HCT116 (cell line): ENCODE data around the gene ITPR1. TPM values are rescaled to one million over a fixed set of nuclear protein-coding genes. Genes with fewer than 3 reads are reported as not detected.

Experiments used
- ATAC-seq: fragments of 200-7000 bp; cut with Tn5 transposase; 2 replicates; pipeline ENCODE4 v1.9.1; 2020; ENCODE audit warnings: mild to moderate bottlenecking, moderate library complexity
- BruUV-seq: library from RNA; stranded (reverse); fragments of 400-500 nt; replicated peaks from 2 replicates; lab custom pipeline; 2021; lab: Mats Ljungman, UMichigan
- CTCF ChIA-PET: fragments of 300-600 bp; sonication (Branson Sonifier 250); formaldehyde crosslinking; loops from one replicate; lab custom pipeline; 2021; ENCODE audit warnings: antibody characterized with exemption; lab: Charles Lee
- POLR2A ChIA-PET: fragments of 300-600, 350-600 bp; sonication (Branson Sonifier 250); formaldehyde crosslinking; loops from one replicate; lab custom pipeline; 2021; ENCODE audit warnings: antibody characterized with exemption; lab: Charles Lee
- RAD21 ChIA-PET, 2 experiments: fragments of 300-600 bp; sonication (Branson Sonifier 250); formaldehyde crosslinking; loops; one replicate each; lab custom pipeline; 2023; ENCODE audit warnings: low total read pairs in 2 of 2; ENCODE audit not compliant: uncharacterized antibody in 2 of 2, unreplicated experiment in 2 of 2, low non-redundant PET in 1 of 2; lab: Charles Lee
- DNase-seq: peaks from one replicate; pipeline ENCODE4 v3.0.0-alpha.2; 2010; ENCODE audit warnings: low read depth, low spot score
- H2AFZ ChIP-seq: fragments of 200-600 bp; shearing (Covaris generic), sonication (generic); 2 replicates; pipeline ENCODE4 v1.6.1; 2017; ENCODE audit warnings: low read depth, mixed run types, mixed read lengths, antibody characterized with exemption, low read length; ENCODE audit not compliant: poor library complexity, severe bottlenecking
- H3K27ac ChIP-seq: 2 replicates; pipeline ENCODE4 v1.5.1; 2012; ENCODE audit warnings: low read depth, low read length
- H3K27me3 ChIP-seq: fragments of 200-600 bp; sonication (generic); 2 replicates; pipeline ENCODE4 v1.6.1; 2016; ENCODE audit warnings: mixed run types, low read length, mixed read lengths; ENCODE audit not compliant: insufficient read depth
- H3K36me3 ChIP-seq, 2 experiments: fragments of 200-500 bp in 1 of 2; fragments of 200-600 bp in 1 of 2; sonication (Bioruptor generic) in 1 of 2; sonication (generic) in 1 of 2; 2 replicates each; pipeline versions ENCODE4 v1.5.1 to v1.6.1; 2014 to 2016; ENCODE audit warnings: low read length in 2 of 2, inconsistent platforms in 1 of 2, mixed read lengths in 1 of 2, mixed run types in 1 of 2; ENCODE audit not compliant: insufficient read depth in 2 of 2, control insufficient read depth in 1 of 2
- H3K4me1 ChIP-seq, 2 experiments: fragments of 200-600 bp in 1 of 2; sonication (generic) in 1 of 2; 2 replicates each; pipeline versions ENCODE4 v1.5.1 to v1.6.1; 2012 to 2017; ENCODE audit warnings: low read length in 2 of 2, inconsistent platforms in 1 of 2, mild to moderate bottlenecking in 1 of 2, mixed read lengths in 1 of 2, mixed run types in 1 of 2, moderate library complexity in 1 of 2; ENCODE audit not compliant: insufficient read depth in 2 of 2, control insufficient read depth in 1 of 2
- H3K4me2 ChIP-seq: fragments of 200-600 bp; sonication (generic); 2 replicates; pipeline ENCODE4 v1.6.1; 2017; ENCODE audit warnings: mixed run types, low read length, mixed read lengths
- H3K4me3 ChIP-seq, 2 experiments: fragments of 200-600 bp in 1 of 2; sonication (generic) in 1 of 2; replicated peaks in 1 of 2; 2 replicates each; pipeline ENCODE4 v1.5.1; 2011 to 2016; ENCODE audit warnings: low read length in 2 of 2, control low read depth in 1 of 2, low read depth in 1 of 2, mild to moderate bottlenecking in 1 of 2, mixed read lengths in 1 of 2, mixed run types in 1 of 2
- H3K79me2 ChIP-seq: fragments of 200-600 bp; sonication (generic); 2 replicates; pipeline ENCODE4 v1.6.1; 2017; ENCODE audit warnings: mild to moderate bottlenecking, mixed run types, low read length, moderate library complexity, mixed read lengths; ENCODE audit not compliant: insufficient read depth
- H3K9ac ChIP-seq: fragments of 200-600 bp; sonication (generic); 2 replicates; pipeline ENCODE4 v1.6.1; 2016; ENCODE audit warnings: low read length, mixed read lengths
- H3K9me2 ChIP-seq: fragments of 200-600 bp; sonication (generic), shearing (Covaris generic); 2 replicates; pipeline ENCODE4 v1.6.1; 2017; ENCODE audit warnings: mixed run types, mild to moderate bottlenecking, moderate library complexity; ENCODE audit not compliant: insufficient read depth
- H3K9me3 ChIP-seq, 2 experiments: fragments of 200-500 bp in 1 of 2; fragments of 200-600 bp in 1 of 2; sonication (Bioruptor generic) in 1 of 2; sonication (generic) in 1 of 2; 2 replicates each; pipeline ENCODE4 v1.6.1; 2014 to 2017; ENCODE audit warnings: low read length in 2 of 2, mixed read lengths in 2 of 2, inconsistent platforms in 1 of 2, low read depth in 1 of 2, mild to moderate bottlenecking in 1 of 2, mixed run types in 1 of 2, moderate library complexity in 1 of 2; ENCODE audit not compliant: control insufficient read depth in 1 of 2, insufficient read depth in 1 of 2
- H4K20me1 ChIP-seq: fragments of 200-600 bp; sonication (generic), shearing (Covaris generic); 2 replicates; pipeline ENCODE4 v1.6.1; 2017; ENCODE audit warnings: mixed run types, mild to moderate bottlenecking, moderate library complexity; ENCODE audit not compliant: insufficient read depth
- CBX3 ChIP-seq: IDR thresholded peaks from 2 replicates; pipeline ENCODE4 v1.6.1; 2012; ENCODE audit warnings: low read depth
- CEBPB ChIP-seq: IDR thresholded peaks from 2 replicates; pipeline ENCODE4 v1.6.1; 2012; ENCODE audit warnings: low read depth
- EZH2phosphoT487 ChIP-seq: fragments of 200-600 bp; IDR thresholded peaks from 2 replicates; pipeline ENCODE4 v1.6.1; 2018; ENCODE audit warnings: antibody characterized with exemption, borderline replicate concordance
- JUND ChIP-seq: IDR thresholded peaks from 2 replicates; pipeline ENCODE4 v1.6.1; 2012
- POLR2AphosphoS5 ChIP-seq: IDR thresholded peaks from 2 replicates; pipeline ENCODE4 v1.6.1; 2011; ENCODE audit warnings: mild to moderate bottlenecking, low read depth, low read length, moderate library complexity
- RAD21 ChIP-seq: IDR thresholded peaks from 2 replicates; pipeline ENCODE4 v1.6.1; 2012; ENCODE audit warnings: low read depth, mild to moderate bottlenecking
- SIN3A ChIP-seq: IDR thresholded peaks from 2 replicates; pipeline ENCODE4 v1.6.1; 2012; ENCODE audit warnings: low read depth
- SP1 ChIP-seq: IDR thresholded peaks from 2 replicates; pipeline ENCODE4 v1.6.1; 2012; ENCODE audit warnings: low read depth
- SRF ChIP-seq: IDR thresholded peaks from 2 replicates; pipeline ENCODE4 v1.6.1; 2012; ENCODE audit warnings: low read depth
- TCF7L2 ChIP-seq: IDR thresholded peaks from 2 replicates; pipeline ENCODE4 v1.7.0; 2011; ENCODE audit warnings: borderline replicate concordance, inconsistent platforms; ENCODE audit not compliant: insufficient read depth, insufficient read length; ENCODE audit errors: extremely low read depth
- intact Hi-C: fragments of 100-400 bp; cut with micrococcal nuclease; formaldehyde crosslinking; loops from 2 replicates; pipeline ENCODE4 v1.10.0; 2022
- total RNA-seq: library from RNA; stranded (reverse); gene quantifications from one replicate; pipeline ENCODE4 v1.2.1, GENCODE V29; 2021; ENCODE audit not compliant: unreplicated experiment
- TF ChIP-seq, protein P1 (sequence below), 3 experiments: fragments of 200-600 bp in 1 of 3; sonication (generic) in 1 of 3; IDR thresholded peaks in 2 of 3; conservative IDR thresholded peaks in 1 of 3; 2 replicates each; pipeline ENCODE4 v1.5.1; 2012 to 2017; ENCODE audit warnings: low read depth in 2 of 3, low read length in 2 of 3, antibody characterized with exemption in 1 of 3, borderline replicate concordance in 1 of 3, control low read depth in 1 of 3, mild to moderate bottlenecking in 1 of 3, mixed read lengths in 1 of 3, mixed run types in 1 of 3, moderate library complexity in 1 of 3; ENCODE audit not compliant: insufficient read depth in 1 of 3
- TF ChIP-seq, protein P2 (sequence below): IDR thresholded peaks from 2 replicates; pipeline ENCODE4 v1.6.1; 2011; ENCODE audit warnings: mild to moderate bottlenecking, low read length, moderate library complexity; ENCODE audit not compliant: insufficient replicate concordance; ENCODE audit errors: extremely low read depth
- TF ChIP-seq, protein P3 (sequence below): IDR thresholded peaks from 2 replicates; pipeline ENCODE4 v1.6.1; 2012

ITPR1 gene
- total RNA-seq, 1 experiment from 2014 or later, result 9.2 TPM

DNA sequence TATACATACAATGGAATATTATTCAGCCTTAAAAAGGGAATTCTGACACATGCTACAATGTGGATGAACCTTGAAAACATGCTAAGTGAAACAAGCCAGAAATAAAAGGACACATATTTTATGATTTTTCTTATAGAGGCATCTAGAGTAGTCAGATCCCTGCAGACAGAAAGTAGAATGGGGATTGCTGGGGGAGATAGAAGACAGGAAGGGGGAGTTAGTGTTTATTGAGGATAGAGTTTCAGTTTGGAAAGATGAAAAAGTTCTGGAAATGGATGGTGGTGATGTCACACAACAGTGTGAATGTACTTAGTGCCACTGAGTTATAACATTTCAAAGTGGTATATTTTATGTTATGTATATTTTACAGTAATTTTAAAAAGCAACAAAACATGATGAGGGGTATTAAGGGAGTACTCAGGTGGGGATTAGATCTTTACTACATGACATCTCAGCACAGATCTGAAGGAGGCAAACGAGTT is 4.7 kb downstream of the ITPR1 start:
- Histone ChIP-seq H3K4me3 (no peak overlapping the region), H3K9ac (no peak overlapping the region), H3K4me2 (no peak overlapping the region), H3K4me1 (peaks cover 0 to 8% of the 10 kb centered on the region in 2 experiments; a peak in 2 of 4 replicates), H2AFZ (no peak overlapping the region), H3K9me2 (no peaks in the 10 kb centered on the region), H3K36me3 (no peaks in the 10 kb centered on the region), H3K79me2 (no peaks in the 10 kb centered on the region), H3K9me3 (no peaks in the 10 kb centered on the region), H4K20me1 (no peaks in the 10 kb centered on the region), H3K27ac (no peak overlapping the region), H3K27me3 (0 out of 2 replicates have a peak, but pooled peaks cover 6% of the 10 kb centered on the region)
- intact Hi-C loops, result no loop called here
- no peak for DNase-seq
- ChIA-PET CTCF (no interaction called here), POLR2A (no interaction called here), RAD21 (no interaction called here)
- BruUV-seq, result no TSS peak
- no peak for ATAC-seq
- TF ChIP-seq SRF, result no peak
- TF ChIP-seq POLR2AphosphoS5, result no peak
- TF ChIP-seq, protein P1, sequence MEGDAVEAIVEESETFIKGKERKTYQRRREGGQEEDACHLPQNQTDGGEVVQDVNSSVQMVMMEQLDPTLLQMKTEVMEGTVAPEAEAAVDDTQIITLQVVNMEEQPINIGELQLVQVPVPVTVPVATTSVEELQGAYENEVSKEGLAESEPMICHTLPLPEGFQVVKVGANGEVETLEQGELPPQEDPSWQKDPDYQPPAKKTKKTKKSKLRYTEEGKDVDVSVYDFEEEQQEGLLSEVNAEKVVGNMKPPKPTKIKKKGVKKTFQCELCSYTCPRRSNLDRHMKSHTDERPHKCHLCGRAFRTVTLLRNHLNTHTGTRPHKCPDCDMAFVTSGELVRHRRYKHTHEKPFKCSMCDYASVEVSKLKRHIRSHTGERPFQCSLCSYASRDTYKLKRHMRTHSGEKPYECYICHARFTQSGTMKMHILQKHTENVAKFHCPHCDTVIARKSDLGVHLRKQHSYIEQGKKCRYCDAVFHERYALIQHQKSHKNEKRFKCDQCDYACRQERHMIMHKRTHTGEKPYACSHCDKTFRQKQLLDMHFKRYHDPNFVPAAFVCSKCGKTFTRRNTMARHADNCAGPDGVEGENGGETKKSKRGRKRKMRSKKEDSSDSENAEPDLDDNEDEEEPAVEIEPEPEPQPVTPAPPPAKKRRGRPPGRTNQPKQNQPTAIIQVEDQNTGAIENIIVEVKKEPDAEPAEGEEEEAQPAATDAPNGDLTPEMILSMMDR (IDR thresholded peaks at IDR 0.05 in 2 of 3, conservative IDR thresholded peaks at IDR 0.05 in 1 of 3; ENCODE audit: borderline replicate concordance in 1 of 3, insufficient read depth in 1 of 3, low read depth in 2 of 3, low read length in 2 of 3), result no peak
- TF ChIP-seq JUND, result no peak
- TF ChIP-seq SP1, result no peak
- no peak for TF ChIP-seq RAD21
- TF ChIP-seq SIN3A, result no peak
- no peak for TF ChIP-seq TCF7L2

DNA sequence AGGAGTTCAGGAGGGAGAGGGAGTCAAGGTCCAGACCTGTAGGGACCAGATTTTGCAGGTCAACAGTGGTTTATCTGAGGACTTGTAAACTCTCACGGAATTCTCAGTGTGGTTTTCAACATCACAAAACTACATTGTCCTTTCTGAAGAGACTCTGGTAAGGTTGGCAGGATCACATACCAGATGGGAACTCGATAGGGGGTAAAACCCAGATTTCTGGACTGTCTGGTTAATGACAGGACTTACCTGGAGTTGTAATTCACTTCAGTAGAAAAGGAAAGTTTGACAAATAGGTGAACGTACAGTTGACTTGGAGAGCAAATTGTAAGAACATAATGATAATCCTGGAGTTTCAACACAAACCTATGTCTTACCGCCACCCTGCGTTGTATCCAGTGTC is 5.3 kb downstream of the ITPR1 start:
- H3K4me2 ChIP-seq, result no peak overlapping the region
- H3K9ac ChIP-seq, result no peak overlapping the region
- DNase-seq, result no peak
- BruUV-seq, result no TSS peak
- H3K9me2 ChIP-seq, result no peaks in the 10 kb centered on the region
- H3K9me3 ChIP-seq, result no peaks in the 10 kb centered on the region
- RAD21 ChIA-PET, result no interaction called here
- no peak overlapping the region for H3K27ac ChIP-seq
- no peak for ATAC-seq
- no peak overlapping the region for H2AFZ ChIP-seq
- 0 out of 2 replicates have a peak, but pooled peaks cover 6% of the 10 kb centered on the region for H3K27me3 ChIP-seq
- POLR2A ChIA-PET, result no interaction called here
- intact Hi-C loops, result no loop called here
- no peak overlapping the region for H3K4me3 ChIP-seq
- CTCF ChIA-PET, result no interaction called here
- no peaks in the 10 kb centered on the region for H3K36me3 ChIP-seq
- no peaks in the 10 kb centered on the region for H4K20me1 ChIP-seq
- H3K79me2 ChIP-seq, result no peaks in the 10 kb centered on the region
- peaks cover 0 to 5% of the 10 kb centered on the region in 2 experiments; a peak in 2 of 4 replicates for H3K4me1 ChIP-seq
- TF ChIP-seq JUND (no peak), SRF (no peak), CEBPB (no peak), POLR2AphosphoS5 (no peak), CBX3 (no peak), EZH2phosphoT487 (no peak), SP1 (no peak)
- TF ChIP-seq, protein P2, sequence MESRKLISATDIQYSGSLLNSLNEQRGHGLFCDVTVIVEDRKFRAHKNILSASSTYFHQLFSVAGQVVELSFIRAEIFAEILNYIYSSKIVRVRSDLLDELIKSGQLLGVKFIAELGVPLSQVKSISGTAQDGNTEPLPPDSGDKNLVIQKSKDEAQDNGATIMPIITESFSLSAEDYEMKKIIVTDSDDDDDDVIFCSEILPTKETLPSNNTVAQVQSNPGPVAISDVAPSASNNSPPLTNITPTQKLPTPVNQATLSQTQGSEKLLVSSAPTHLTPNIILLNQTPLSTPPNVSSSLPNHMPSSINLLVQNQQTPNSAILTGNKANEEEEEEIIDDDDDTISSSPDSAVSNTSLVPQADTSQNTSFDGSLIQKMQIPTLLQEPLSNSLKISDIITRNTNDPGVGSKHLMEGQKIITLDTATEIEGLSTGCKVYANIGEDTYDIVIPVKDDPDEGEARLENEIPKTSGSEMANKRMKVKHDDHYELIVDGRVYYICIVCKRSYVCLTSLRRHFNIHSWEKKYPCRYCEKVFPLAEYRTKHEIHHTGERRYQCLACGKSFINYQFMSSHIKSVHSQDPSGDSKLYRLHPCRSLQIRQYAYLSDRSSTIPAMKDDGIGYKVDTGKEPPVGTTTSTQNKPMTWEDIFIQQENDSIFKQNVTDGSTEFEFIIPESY, result no peak
- TF ChIP-seq, protein P3, sequence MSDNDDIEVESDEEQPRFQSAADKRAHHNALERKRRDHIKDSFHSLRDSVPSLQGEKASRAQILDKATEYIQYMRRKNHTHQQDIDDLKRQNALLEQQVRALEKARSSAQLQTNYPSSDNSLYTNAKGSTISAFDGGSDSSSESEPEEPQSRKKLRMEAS, result no peak
